Pulmonary artery endothelial cell (primary cell): ENCODE measurements around the gene PPP1R12B. TPM values are rescaled to one million over a fixed set of nuclear protein-coding genes. Genes with fewer than 3 reads are reported as not detected.
A peak's percentile ranks its signal among the peaks of the same experiment; 100 is the strongest.
"Not testable (repeated sequence)": the region's sequence is repeated elsewhere in the genome, so short reads cannot be mapped to it uniquely, and the experiment has no call there.

ENCODE experiments used
- DNase-seq: peaks from one replicate; pipeline ENCODE4 v3.0.0-alpha.2; 2011; ENCODE audit warnings: low read depth, low spot score
- total RNA-seq: library from RNA; depleted of rRNA; stranded (reverse); fragments of >200 nt; gene quantifications from 2 replicates; pipeline ENCODE4 v1.2.3, GENCODE V29; 2014

PPP1R12B gene
- total RNA-seq, 1 donor from 2014 or later: 5.2 TPM

- no peak for DNase-seq
Observed at GRCh38 chr1:202578001-202578504, 229.6 kb downstream of the PPP1R12B start.

GRCh38 chr1:202578565-202578964 lies 230.1 kb downstream of the PPP1R12B start:
- no peak for DNase-seq

GRCh38 chr1:202579806-202580205 lies 231.3 kb downstream of the PPP1R12B start:
- no peak for DNase-seq

DNA sequence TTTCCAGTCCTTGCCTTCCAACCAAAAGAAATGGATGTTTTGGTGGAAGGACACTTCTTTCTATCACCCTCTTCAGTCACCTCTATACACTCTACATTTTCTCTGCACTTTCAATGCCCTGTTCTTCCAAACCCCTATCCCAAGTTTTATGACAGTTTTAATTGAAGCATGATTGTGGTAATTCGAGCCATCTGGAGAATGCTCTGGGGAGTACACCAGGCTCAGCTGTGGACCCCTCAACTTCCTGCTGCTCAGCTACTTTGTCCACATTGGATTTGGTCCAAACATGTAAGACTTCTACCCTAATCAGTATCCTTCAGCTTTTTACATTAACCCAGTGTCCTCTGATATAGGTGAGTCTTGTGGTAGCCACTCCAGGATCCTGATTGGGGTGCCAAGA lies 232.1 kb downstream of the PPP1R12B start:
- DNase-seq: no peak

DNA sequence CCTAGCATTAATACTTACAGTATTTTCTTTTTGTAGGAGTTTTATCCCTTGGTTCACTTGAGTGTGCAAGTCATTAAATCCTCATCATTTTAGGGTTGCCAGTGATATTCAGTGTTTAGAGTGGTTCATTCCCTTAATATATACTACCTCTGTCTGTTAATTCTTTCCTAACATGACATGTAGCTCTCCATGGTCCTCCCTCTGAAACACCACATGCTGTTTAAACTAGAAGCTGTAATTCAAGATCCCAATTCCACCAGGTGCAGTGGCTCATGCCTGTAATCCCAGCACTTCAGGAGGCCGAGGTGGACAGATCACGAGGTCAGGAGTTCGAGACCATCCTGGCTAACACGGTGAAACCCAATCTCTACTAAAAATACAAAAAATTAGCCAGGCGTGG lies 233.9 kb downstream of the PPP1R12B start:
- DNase-seq: not testable (repeated sequence)

DNA sequence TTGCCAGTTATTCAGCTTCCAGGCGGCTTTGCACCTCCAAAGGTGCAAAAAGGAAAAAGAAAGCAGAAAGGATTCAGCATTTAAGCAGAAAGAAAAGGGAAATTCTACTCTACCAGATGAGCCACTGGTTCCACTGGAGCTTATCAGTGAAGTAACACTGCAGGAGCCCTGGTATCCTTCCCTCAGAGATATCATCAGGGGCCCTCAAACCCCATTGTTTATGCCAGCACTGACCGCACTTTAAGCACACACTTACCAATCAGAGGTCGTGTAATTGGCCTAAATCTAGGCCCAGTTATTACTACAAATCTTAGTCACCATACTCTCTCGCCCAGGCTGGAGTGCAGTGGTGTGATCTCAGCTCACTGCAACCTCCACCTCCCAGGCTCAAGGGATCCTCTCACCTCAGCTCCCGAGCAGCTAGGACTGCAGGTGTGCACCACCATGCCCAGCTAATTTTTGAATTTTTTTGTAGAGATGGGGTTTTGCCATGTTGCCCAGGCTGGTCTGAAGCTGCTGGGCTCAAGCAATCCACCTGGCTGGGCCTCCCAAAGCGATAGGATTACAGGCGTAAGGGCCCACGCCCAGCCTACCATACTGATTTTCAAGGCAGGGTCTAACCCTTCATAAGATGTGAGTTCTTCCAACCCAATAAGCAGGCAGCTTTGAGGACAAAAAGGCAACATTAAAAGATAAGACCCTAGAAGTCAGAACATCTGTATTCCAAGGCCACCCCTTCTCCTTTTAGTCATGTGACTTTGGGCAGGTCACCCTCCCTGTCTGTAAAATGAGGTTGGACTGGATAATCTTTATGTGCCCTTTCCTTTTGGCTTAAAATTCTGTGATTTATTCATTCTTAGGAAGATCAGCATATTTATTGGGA lies 236.4 kb downstream of the PPP1R12B start:
- no peak for DNase-seq

DNA sequence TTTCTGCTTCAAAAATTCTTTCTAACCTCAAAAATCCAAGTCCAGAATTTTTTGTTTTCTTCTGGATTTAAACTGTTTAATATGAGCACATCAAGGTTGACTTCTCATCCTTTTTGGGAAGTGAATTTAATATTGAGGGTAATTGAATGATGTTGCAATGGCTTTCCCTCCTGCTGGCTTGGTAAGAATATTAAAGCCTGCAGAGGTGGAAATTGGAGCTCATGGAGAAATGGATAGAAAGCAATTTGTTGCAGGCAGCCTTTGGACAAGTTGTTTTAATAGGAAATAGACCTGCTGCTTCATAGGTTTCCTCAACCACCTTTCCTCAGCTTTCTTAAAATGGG lies 237.1 kb downstream of the PPP1R12B start:
- no peak for DNase-seq

DNA sequence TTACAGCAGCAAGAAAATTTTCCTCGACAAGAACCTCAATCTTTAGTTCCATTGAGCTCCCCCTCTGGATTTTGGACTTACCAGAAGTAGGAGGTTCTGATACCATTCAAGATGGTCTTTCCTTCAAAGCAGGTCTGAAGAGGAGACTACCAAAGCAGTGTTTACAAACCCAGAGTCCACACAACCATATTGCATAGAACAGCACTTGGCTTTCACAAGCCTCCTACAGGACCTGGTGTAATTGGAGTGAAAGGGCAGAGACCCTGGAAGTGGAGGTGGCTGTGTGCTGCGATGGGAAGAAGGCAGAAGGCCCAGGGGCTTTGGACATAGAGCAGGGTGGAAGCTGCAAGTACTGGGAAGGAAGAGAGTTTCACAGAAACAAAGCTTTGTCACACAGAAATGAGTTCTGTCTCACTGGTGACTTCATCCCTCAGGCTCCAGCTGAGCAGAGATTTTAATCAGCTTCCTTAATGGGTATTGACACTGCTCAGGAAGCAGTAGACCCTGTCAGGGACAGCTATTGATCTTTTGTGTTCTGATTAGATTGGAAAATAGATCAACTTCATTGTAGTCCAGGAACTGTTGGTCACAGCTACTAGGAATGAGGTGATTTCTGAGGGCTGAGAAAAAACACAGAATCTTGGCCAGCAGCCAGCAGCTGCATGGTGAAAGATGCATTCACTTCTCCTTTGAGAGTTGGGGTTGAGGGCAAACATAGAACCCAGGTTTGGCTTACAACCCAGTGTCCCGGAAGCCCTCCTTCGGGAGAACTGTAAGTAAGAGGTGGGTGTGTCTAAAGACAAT lies 237.7 kb downstream of the PPP1R12B start:
- no peak for DNase-seq

GRCh38 chr1:202586871-202587270 lies 238.4 kb downstream of the PPP1R12B start:
- DNase-seq: no peak

- no peak for DNase-seq
Observed at GRCh38 chr1:202587859-202588485, 239.5 kb downstream of the PPP1R12B start.

DNA sequence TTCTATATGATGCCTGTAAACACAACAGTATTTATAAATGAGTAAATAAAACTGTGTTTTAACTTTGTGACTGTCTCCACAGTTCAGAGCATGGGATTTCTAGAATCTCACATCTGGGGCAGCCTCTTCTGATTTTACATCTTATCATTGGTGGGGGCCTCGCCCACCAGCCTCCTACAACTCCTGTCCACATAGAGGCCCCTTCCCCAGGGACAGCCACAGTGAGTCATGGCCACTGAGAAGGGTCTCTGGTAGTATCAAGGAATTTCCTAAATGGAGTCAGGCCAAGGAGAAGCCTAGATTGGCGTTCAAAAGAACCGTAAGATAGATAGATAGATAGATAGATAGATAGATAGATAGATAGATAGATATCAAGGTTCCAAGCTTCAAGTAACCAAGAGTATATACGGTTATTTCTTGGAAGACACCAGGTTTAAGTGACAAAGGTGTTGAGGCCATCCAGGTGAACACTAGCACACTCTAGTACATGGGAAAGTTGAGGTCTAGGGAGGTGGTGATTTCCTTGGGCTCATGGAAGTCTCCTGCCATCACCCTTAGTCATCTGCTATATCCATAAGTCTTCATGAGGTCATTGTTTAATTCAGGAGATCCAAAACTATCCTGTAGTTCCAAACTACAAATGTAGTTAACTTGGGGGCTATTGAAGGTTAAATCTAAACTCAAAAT lies 240.1 kb downstream of the PPP1R12B start:
- peak; percentile 27 for DNase-seq

DNA sequence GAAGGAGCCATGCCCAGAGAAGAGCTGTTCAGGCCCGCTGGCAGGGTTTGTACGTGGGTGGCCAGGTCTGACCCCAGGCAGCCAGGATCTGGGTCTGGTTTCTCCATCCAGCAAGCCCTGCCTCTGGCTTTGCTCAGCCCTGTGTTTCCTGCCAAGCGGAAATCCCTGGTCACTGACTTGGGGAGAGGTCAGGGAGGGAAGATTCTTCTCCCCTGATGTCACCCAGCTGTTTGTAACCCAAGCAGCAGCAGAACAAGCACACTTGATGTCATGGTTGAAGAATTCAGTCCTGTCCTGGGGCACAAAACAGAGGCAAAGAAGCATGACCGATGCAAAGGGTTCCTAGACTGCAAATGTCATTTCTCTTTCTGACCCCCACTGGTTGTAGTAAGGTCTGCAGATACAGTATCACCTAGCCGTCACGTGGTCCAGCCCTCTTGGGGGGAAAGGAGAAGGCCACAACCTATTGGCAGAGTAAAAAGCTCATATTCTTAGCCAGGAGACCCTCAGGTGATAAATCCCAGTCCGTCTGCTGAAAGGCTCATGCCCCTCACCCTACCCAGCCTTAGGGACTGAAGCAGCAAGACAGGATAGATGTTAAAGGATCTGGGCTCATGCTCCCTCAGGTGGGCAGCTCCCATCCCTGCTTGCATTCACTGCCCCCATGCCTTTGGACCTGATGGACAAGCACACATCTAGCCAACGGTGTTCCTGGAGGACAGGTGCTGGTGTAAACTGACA lies 240.9 kb downstream of the PPP1R12B start:
- peak; percentile 95 for DNase-seq

DNA sequence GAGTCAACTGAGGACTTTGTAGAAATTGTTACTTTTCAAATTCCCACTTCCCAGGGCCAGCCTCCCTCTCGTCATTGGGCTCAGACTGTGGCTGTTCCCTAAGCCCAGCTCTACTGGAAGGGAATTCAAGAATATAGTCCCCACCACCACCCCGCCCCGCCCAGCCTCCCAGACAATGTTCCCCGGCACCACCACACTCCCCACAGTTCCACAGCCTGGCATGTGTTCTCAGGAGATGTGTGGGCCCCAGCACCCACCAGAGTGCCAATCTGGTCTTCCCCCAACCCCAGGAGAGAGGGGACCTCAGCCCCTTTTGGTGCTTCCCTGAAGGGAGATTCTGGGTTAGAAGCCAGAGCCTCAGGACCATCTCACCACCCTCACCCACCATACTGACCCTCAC lies 241.6 kb downstream of the PPP1R12B start:
- no peak for DNase-seq

DNA sequence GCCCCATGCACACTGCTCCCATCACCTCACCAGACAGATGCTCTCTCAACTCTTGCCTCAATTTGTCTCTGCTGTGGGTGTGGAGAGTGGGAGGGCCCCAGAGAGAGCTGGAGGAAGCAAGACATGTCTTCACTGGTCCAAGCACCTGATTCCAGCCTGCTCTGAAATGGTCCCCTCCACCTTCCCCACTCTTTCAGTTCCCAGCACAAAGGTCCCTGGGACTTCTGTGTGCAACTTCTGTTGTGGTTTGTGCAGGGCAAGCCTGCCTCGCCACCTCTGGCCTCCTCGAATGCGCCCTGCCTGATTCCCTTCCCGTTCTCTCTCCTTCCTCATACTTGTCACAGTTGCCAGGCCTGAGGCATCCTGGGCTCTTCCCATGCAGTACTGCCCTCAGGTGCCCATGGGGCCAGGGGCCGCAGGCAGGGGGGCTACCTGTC lies 242.5 kb downstream of the PPP1R12B start:
- no peak for DNase-seq

GRCh38 chr1:202591515-202591914 lies 243.0 kb downstream of the PPP1R12B start:
- DNase-seq: no peak

DNA sequence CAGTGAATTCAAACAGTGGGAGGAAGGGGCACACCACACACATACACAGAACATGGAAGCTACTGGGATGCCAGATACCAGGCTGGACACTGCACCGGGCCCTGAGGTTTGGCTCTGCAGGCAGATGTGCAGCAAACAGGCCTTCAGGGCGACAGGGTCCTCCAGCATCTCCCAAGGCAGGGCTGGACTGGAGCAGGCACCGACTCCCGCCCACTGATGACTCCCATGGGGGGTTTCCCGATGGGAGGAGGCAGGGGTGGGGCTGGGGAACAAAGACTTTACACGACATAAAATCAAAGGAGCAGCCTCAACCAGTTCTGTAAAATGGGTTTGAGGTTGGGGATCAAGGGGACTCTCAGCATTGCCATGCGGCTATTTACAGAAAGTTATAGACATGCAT lies 243.6 kb downstream of the PPP1R12B start:
- no peak for DNase-seq

- no peak for DNase-seq
Observed at GRCh38 chr1:202593845-202594244, 245.3 kb downstream of the PPP1R12B start.

- no peak for DNase-seq
Observed at GRCh38 chr1:202596638-202597037, 248.1 kb downstream of the PPP1R12B start.

DNA sequence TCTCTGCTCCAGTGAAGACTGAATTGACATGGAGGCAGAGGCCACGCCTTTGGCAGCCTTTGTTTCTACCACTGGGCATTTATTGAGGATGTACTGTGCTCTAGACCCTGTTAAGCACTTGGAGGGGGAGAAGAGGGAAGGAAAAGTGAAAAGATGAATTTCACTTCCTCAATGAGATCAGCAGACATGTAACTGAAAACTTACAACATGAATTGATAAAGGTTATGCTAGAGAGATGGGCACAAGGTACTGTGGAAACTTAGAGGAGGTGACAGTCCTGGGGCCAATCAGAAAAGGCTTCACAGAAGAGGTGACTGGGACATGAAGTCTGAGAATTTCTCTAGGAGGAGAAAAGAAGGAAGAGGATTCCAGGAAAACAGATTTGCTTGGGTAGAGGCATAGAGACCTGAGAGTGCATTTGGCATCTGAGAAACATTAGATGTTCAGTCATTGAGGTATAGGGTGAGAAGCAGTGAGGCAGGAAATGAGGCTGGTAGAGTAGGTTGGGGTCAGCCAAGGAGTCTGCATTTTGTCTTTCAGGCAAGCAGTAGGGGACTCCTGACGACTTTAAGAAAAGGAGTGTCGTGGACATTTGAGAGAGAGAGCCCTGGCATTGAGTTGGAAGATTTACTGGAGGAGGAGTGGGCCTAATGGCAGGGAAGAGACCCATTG lies 248.7 kb downstream of the PPP1R12B start:
- no peak for DNase-seq
